Lower lobe of right lung (tissue), 2 donors: ENCODE measurements around the gene HDAC4. TPM values are rescaled to one million over a fixed set of nuclear protein-coding genes. Genes with fewer than 3 reads are reported as not detected.

Experiments
- ATAC-seq, 2 donors: fragments of 200-7000 bp; cut with Tn5 transposase; one replicate each; pipeline ENCODE4 v1.9.1; 2020 to 2022; ENCODE audit warnings: mild to moderate bottlenecking in 2 of 2, moderate library complexity in 2 of 2
- DNase-seq: peaks from one replicate; pipeline ENCODE4 v3.0.0-alpha.2; 2020
- H3K27ac ChIP-seq: fragments of 200-600 bp; one replicate; pipeline ENCODE4 v1.8.0; 2022
- H3K27me3 ChIP-seq: fragments of 200-600 bp; one replicate; pipeline ENCODE4 v1.8.0; 2022; ENCODE audit warnings: low read depth
- H3K36me3 ChIP-seq: fragments of 200-600 bp; one replicate; pipeline ENCODE4 v1.8.0; 2022; ENCODE audit warnings: mild to moderate bottlenecking
- H3K4me1 ChIP-seq: fragments of 200-600 bp; one replicate; pipeline ENCODE4 v1.8.0; 2022
- H3K4me3 ChIP-seq: fragments of 200-600 bp; one replicate; pipeline ENCODE4 v1.8.0; 2022; ENCODE audit warnings: mild to moderate bottlenecking
- H3K9me3 ChIP-seq: fragments of 200-600 bp; one replicate; pipeline ENCODE4 v1.8.0; 2022
- intact Hi-C: fragments of 100-400 bp; cut with DNase I; formaldehyde crosslinking; loops from one replicate; pipeline ENCODE4 v1.11.0; 2022
- total RNA-seq: library from RNA; stranded (reverse); fragmentation: NEBNext Ultra II Directional; extraction: Animal tissue kit (Norgen Biotek cat#: 25700); gene quantifications from one replicate; pipeline ENCODE4 v1.2.1, GENCODE V29; 2021
- TF ChIP-seq, protein P1 (sequence below): fragments of 200-600 bp; IDR thresholded peaks from one replicate; pipeline ENCODE4 v1.8.0; 2022; ENCODE audit warnings: antibody characterized with exemption, mild to moderate bottlenecking
- donor health status: DM: no; HTN: yes; CAD: no; lungs with severe emphysema.

The HDAC4 gene
- total RNA-seq, 1 donor from 2014 or later: 44.9 TPM

DNA sequence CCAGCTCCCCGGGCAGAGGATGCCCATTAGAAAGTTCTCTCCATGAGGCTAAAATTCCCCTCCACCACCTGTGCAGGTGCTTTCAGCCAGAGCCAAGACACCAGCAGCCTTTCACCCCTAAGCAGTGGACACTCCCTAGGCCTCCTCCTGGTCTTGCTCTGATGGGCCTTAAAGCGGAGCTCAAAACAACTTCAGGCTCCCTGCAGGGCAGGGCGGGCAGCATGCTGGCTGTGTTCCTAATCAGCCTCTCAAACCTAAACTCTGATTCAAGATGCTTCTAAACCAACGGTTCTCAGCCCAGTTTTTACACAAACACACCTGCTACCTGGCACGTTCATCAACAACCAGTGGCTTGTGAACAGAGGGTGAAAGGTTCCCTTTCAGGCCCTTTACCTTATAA lies 298.6 kb downstream of the HDAC4 start:
- Histone ChIP-seq H3K4me1 (no peaks in the 10 kb centered on the region), H3K9me3 (no peaks in the 10 kb centered on the region), H3K27ac (no peak overlapping the region), H3K36me3 (peaks cover 84% of the 10 kb centered on the region), H3K27me3 (no peaks in the 10 kb centered on the region), H3K4me3 (no peak overlapping the region)
- no peak for DNase-seq
- no peak for ATAC-seq
- TF ChIP-seq, protein P1, sequence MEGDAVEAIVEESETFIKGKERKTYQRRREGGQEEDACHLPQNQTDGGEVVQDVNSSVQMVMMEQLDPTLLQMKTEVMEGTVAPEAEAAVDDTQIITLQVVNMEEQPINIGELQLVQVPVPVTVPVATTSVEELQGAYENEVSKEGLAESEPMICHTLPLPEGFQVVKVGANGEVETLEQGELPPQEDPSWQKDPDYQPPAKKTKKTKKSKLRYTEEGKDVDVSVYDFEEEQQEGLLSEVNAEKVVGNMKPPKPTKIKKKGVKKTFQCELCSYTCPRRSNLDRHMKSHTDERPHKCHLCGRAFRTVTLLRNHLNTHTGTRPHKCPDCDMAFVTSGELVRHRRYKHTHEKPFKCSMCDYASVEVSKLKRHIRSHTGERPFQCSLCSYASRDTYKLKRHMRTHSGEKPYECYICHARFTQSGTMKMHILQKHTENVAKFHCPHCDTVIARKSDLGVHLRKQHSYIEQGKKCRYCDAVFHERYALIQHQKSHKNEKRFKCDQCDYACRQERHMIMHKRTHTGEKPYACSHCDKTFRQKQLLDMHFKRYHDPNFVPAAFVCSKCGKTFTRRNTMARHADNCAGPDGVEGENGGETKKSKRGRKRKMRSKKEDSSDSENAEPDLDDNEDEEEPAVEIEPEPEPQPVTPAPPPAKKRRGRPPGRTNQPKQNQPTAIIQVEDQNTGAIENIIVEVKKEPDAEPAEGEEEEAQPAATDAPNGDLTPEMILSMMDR: no peak
- intact Hi-C loops: no loop called here

DNA sequence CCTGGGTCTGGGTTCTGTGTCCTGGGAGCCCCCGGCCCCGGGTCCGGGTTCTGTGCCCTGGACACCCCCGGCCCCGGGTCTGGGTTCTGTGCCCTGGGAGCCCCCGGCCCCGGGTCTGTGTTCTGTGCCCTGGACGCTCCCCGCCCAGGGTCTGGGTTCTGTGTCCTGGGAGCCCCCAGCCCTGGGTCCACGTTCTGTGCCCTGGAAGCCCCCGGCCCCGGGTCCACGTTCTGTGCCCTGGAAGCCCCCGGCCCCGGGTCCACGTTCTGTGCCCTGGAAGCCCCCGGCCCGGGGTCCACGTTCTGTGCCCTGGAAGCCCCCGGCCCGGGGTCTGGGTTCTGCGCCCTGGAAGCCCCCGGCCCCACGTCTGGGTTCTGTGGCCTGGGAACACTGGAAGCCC lies 299.0 kb downstream of the HDAC4 start:
- intact Hi-C loops: no loop called here
- H3K9me3 ChIP-seq: no peaks in the 10 kb centered on the region
- ATAC-seq: no peak
- peaks cover 80% of the 10 kb centered on the region for H3K36me3 ChIP-seq
- H3K4me1 ChIP-seq: no peaks in the 10 kb centered on the region
- TF ChIP-seq, protein P1: no peak
- no peak overlapping the region for H3K4me3 ChIP-seq
- no peaks in the 10 kb centered on the region for H3K27me3 ChIP-seq
- no peak overlapping the region for H3K27ac ChIP-seq
- DNase-seq: no peak

DNA sequence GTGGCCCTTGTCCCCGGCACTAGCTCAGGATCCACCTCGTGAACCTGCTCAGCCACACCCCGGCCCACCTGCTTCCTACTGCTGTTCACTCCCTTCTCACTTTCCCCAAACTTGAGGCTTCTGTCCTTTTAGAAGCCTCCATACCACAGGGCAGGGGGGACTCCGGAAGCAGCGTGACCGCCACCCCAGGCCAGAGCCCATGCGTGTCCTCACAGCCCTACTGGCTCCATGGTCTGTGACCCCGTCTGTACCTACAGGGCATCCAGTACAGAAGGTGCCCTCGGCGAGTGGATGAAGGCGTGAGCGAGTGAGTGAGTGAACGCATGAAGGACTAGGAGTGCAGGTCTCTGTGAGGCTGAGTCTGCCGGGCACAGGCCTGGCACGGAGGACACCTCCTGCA lies 299.7 kb downstream of the HDAC4 start:
- no peak overlapping the region for H3K4me3 ChIP-seq
- intact Hi-C loops: no loop called here
- TF ChIP-seq, protein P1: no peak
- ATAC-seq: no peak
- DNase-seq: no peak
- no peaks in the 10 kb centered on the region for H3K9me3 ChIP-seq
- peaks cover 72% of the 10 kb centered on the region for H3K36me3 ChIP-seq
- H3K27ac ChIP-seq: no peak overlapping the region
- no peaks in the 10 kb centered on the region for H3K27me3 ChIP-seq
- no peaks in the 10 kb centered on the region for H3K4me1 ChIP-seq

DNA sequence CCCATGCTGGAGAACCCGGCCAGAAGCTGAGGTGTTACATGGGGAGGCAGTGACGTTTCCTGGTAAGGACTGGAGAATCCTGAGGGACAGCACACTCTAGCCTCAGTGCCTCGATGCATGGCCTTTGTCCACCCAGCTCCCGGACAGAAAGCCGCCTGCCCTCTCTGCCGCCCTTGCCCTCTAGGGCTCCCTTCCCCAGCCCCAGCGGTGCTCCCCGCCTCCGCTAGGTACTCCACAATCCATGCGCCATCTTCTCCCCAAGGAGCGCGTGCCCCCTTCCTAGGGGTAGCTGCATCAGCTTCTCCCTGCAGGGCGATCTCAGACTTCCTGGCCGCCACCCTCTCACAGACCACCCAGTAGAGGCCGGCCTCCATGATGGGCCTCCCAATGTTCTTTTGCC lies 301.3 kb downstream of the HDAC4 start:
- no peak for DNase-seq
- Histone ChIP-seq H3K4me3 (no peak overlapping the region), H3K9me3 (no peaks in the 10 kb centered on the region), H3K27ac (no peak overlapping the region), H3K36me3 (peaks cover 80% of the 10 kb centered on the region), H3K4me1 (no peaks in the 10 kb centered on the region), H3K27me3 (no peaks in the 10 kb centered on the region)
- TF ChIP-seq, protein P1: no peak
- intact Hi-C loops: no loop called here
- ATAC-seq: no peak

DNA sequence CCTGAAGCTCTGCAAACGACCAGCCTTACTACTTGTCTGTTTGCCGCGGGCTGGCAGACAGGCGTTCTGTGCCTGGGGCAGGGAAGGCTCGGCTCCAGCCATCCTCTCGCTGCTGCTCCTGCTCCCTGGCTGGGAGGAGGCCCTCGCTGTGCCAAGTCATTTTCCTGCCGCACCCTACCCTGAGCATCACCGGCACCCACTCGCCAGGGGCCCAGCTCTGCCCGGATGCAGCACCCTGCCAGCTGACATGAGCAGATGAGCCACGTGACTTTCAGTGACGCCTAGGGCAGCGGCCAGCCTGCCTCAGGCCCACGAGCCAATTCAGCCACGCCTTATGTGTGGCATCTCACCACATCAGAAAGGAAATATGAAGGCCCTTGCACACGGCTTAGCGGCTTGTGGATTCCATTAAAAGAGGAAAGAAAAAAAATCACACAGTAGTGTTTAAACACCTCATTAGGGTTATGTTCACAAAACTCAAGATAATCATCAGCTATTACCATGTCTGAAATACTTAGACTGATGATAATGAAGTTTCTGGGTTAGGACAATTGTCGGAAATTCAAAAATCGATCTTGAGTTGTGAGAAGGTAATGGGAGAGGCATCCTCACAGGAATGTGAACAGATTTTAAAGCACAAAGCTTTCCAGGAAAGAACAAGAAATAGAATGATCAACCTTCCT lies 302.4 kb downstream of the HDAC4 start:
- intact Hi-C loops: no loop called here
- no peak for DNase-seq
- no peak overlapping the region for H3K4me3 ChIP-seq

More for the DNA sequence above, 302.4 kb downstream of the HDAC4 start:
- Histone ChIP-seq H3K9me3 (no peaks in the 10 kb centered on the region), H3K4me1 (no peaks in the 10 kb centered on the region), H3K36me3 (peaks cover 80% of the 10 kb centered on the region), H3K27ac (no peak overlapping the region), H3K27me3 (no peaks in the 10 kb centered on the region)
- TF ChIP-seq, protein P1: no peak
- no peak for ATAC-seq
